ENCODE data around the gene DSTN.

DSTN gene

GRCh38 chr20:17569616-17570346 lies at the start of gene DSTN:
TSS of gene DSTN (plus strand) at chr20:17570075. CDS start at chr20:17570209, 134 bp downstream.
- peak; percentile 86 for DNase-seq

GRCh38 chr20:17520583-17520982 lies 49.3 kb upstream of the DSTN start:
- DNase-seq: no peak

GRCh38 chr20:17522528-17522927 lies 47.3 kb upstream of the DSTN start:
- DNase-seq: no peak

- no peak for DNase-seq
These were observed 46.5 kb upstream of the DSTN start for GRCh38 chr20:17523326-17523725.

GRCh38 chr20:17524560-17524959 lies 45.3 kb upstream of the DSTN start:
- no peak for DNase-seq

- DNase-seq: no peak
These were observed 44.7 kb upstream of the DSTN start for GRCh38 chr20:17525132-17525531.

- DNase-seq: no peak
These were observed 44.2 kb upstream of the DSTN start for GRCh38 chr20:17525650-17526049.

GRCh38 chr20:17529586-17529985 lies 40.3 kb upstream of the DSTN start:
- DNase-seq: no peak

- DNase-seq: no peak
These were observed 39.7 kb upstream of the DSTN start for GRCh38 chr20:17530153-17530552.

- peak; percentile 51 for DNase-seq
These were observed 38.9 kb upstream of the DSTN start, which contains the start of gene BFSP1 for GRCh38 chr20:17530716-17531664. TSS of gene BFSP1 (minus strand) at chr20:17531379. CDS start at chr20:17531329, 50 bp downstream.

- DNase-seq: no peak
These were observed 38.2 kb upstream of the DSTN start for GRCh38 chr20:17531665-17532025.

- no peak for DNase-seq
These were observed 36.5 kb upstream of the DSTN start for GRCh38 chr20:17533396-17533795.

- no peak for DNase-seq
These were observed 35.8 kb upstream of the DSTN start for GRCh38 chr20:17534077-17534476.

GRCh38 chr20:17536944-17537444 lies 32.9 kb upstream of the DSTN start:
- no peak for DNase-seq

GRCh38 chr20:17537959-17538358 lies 31.9 kb upstream of the DSTN start:
- DNase-seq: no peak

- no peak for DNase-seq
These were observed 31.2 kb upstream of the DSTN start for GRCh38 chr20:17538517-17539170.

GRCh38 chr20:17541596-17541995 lies 28.3 kb upstream of the DSTN start:
- no peak for DNase-seq

- no peak for DNase-seq
These were observed 27.9 kb upstream of the DSTN start for GRCh38 chr20:17541996-17542395.

- DNase-seq: no peak
These were observed 27.4 kb upstream of the DSTN start for GRCh38 chr20:17542481-17542880.

GRCh38 chr20:17542993-17543412 lies 26.9 kb upstream of the DSTN start:
- no peak for DNase-seq

- no peak for DNase-seq
These were observed 26.2 kb upstream of the DSTN start for GRCh38 chr20:17543531-17544131.

GRCh38 chr20:17545127-17545526 lies 24.7 kb upstream of the DSTN start:
- DNase-seq: no peak

- DNase-seq: no peak
These were observed 20.7 kb upstream of the DSTN start for GRCh38 chr20:17549131-17549530.
